Sigmoid colon (tissue), 3 donors: ENCODE measurements around the gene IL4.

Experiments used
- POLR2A ChIP-seq, 2 donors: fragments of 450-650 bp; IDR thresholded peaks; one replicate each; pipeline ENCODE4 v1.6.1; 2016; ENCODE audit warnings: antibody characterized with exemption in 2 of 2, mild to moderate bottlenecking in 2 of 2, moderate library complexity in 2 of 2
- TF ChIP-seq, protein P1 (sequence below), 4 experiments: fragments of 450-650 bp in 3 of 4; fragments of 200-600 bp in 1 of 4; IDR thresholded peaks; one replicate each; pipeline ENCODE4 v1.5.1; 2016 to 2019; ENCODE audit warnings: antibody characterized with exemption in 4 of 4, mild to moderate bottlenecking in 3 of 4, moderate library complexity in 2 of 4

DNA sequence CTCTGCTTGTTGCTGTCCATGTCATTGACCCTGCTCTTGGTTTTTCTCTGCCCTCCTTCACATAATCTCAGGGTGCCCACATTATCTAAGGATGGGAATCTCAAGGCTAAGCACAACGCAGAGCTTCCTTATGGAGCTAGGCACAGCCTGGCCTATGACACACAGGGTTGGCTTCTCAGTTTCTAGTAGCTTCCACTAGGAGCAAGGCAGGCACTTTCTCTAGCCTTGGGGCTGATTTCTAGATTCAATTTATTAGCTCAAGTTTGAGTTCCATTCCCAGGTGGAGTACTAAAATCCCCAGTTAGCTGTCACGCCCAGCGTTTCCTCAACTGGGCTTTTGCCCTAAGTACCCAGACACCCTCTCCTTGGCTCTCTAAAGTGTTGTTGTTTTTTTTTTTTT lies 12.4 kb downstream of the IL4 start:
- TF ChIP-seq, protein P1, sequence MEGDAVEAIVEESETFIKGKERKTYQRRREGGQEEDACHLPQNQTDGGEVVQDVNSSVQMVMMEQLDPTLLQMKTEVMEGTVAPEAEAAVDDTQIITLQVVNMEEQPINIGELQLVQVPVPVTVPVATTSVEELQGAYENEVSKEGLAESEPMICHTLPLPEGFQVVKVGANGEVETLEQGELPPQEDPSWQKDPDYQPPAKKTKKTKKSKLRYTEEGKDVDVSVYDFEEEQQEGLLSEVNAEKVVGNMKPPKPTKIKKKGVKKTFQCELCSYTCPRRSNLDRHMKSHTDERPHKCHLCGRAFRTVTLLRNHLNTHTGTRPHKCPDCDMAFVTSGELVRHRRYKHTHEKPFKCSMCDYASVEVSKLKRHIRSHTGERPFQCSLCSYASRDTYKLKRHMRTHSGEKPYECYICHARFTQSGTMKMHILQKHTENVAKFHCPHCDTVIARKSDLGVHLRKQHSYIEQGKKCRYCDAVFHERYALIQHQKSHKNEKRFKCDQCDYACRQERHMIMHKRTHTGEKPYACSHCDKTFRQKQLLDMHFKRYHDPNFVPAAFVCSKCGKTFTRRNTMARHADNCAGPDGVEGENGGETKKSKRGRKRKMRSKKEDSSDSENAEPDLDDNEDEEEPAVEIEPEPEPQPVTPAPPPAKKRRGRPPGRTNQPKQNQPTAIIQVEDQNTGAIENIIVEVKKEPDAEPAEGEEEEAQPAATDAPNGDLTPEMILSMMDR (IDR thresholded peaks at IDR 0.05): no peak
- TF ChIP-seq POLR2A (IDR thresholded peaks at IDR 0.05): no peak
